ENCODE measurements around the gene JAKMIP2. TPM values are rescaled to one million over a fixed set of nuclear protein-coding genes. Genes with fewer than 3 reads are reported as not detected.

The JAKMIP2 gene
- polyA plus RNA-seq, 1 experiment: 0.02 TPM

DNA sequence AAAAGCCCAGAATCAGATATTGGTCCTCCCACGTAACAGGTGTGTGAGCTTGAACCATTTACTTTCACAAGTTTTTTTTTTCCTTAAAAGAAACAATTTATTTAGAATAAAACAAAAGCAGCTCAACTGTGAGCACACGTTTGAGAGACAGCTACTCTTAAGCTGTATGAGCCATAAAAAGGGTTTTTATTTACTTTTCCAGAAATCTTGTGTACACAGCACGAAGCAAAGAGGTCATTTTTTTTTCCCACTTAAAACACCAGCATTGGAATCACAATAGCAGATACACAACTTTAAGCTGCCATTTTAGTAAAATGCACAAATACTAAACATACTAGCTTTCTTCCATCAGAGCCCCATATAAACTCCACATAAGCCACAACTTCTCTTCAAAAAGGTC, 44.6 kb downstream of the JAKMIP2 start:
- no peaks in the 10 kb centered on the region for H3K9me3 ChIP-seq (ENCODE audit: control insufficient read depth, insufficient read depth, low read length)
- DNase-seq (ENCODE audit: low read depth, low spot score): no peak
- TF ChIP-seq CTCF (IDR thresholded peaks at IDR 0.05; ENCODE audit: low read depth, low read length): no peak
- no peaks in the 10 kb centered on the region for H3K27me3 ChIP-seq (ENCODE audit: control insufficient read depth, insufficient read depth, low read length)
- ChIA-PET CTCF (interaction anchor here (1.3 kb wide), 1 partner anchor 110 kb away, joined by 4 read pairs; no protein-coding TSS in a partner anchor), POLR2A (no interaction called here)
- H3K4me3 ChIP-seq (ENCODE audit: low read depth, low read length): no peak overlapping the region
- no peak overlapping the region for H3K27ac ChIP-seq (ENCODE audit: low read depth, low read length)

DNA sequence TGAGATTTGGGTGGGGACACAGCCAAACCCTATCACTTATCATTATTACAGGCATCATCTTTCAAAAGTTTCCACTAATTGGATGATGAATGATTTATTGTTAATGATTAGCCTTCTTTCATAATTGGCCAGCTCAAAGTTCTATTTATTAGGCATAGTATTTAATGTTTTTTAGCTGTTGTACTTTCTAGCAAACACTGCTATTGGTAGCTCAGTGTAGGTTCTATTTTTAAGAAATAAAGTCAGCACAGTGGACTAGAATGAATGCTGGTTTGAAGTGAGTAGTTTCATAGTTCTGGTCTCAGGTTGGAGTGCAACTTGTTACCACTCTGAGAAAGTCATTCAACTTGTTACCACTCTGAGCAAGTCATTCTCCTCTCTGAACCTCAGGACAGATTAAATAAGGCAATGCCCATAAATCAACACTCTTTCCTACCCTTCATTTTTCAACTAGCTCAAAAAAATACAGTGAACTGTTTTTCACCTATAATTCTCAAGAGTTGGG, 46.9 kb downstream of the JAKMIP2 start:
- H3K4me3 ChIP-seq (ENCODE audit: low read depth, low read length): no peak overlapping the region
- TF ChIP-seq CTCF (IDR thresholded peaks at IDR 0.05; ENCODE audit: low read depth, low read length): no peak
- ChIA-PET POLR2A (no interaction called here), CTCF (no interaction called here)
- no peak overlapping the region for H3K27ac ChIP-seq (ENCODE audit: low read depth, low read length)
- no peaks in the 10 kb centered on the region for H3K27me3 ChIP-seq (ENCODE audit: control insufficient read depth, insufficient read depth, low read length)
- no peaks in the 10 kb centered on the region for H3K9me3 ChIP-seq (ENCODE audit: control insufficient read depth, insufficient read depth, low read length)
- no peak for DNase-seq (ENCODE audit: low read depth, low spot score)

DNA sequence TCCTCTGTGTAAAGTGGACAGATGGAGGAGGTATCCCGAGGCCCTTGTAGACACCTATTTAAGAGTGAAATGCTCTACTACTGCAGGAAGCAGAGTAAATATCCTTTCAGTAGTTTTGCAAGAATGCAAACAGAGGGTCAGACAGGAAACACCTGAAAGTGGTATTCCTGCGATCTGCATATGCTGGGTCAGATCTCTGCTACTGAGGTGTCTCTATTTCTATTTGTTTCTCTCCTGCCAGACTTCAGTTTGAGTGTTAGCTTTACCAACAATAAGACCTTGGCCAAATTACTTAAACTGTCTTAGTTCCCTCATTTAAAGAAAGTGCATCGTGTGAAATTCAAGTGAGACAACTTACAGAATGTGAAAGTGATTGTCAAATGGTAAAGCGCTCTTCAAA, 47.6 kb downstream of the JAKMIP2 start:
- H3K27ac ChIP-seq (ENCODE audit: low read depth, low read length): no peak overlapping the region
- CTCF ChIA-PET: no interaction called here
- POLR2A ChIA-PET: no interaction called here
- H3K4me3 ChIP-seq (ENCODE audit: low read depth, low read length): no peak overlapping the region
- DNase-seq (ENCODE audit: low read depth, low spot score): no peak
- H3K27me3 ChIP-seq (ENCODE audit: control insufficient read depth, insufficient read depth, low read length): no peaks in the 10 kb centered on the region
- TF ChIP-seq CTCF (IDR thresholded peaks at IDR 0.05; ENCODE audit: low read depth, low read length): no peak
- no peaks in the 10 kb centered on the region for H3K9me3 ChIP-seq (ENCODE audit: control insufficient read depth, insufficient read depth, low read length)

GRCh38 chr5:147733075-147733474, 49.5 kb downstream of the JAKMIP2 start:
- no peak for TF ChIP-seq CTCF (IDR thresholded peaks at IDR 0.05; ENCODE audit: low read depth, low read length)
- ChIA-PET CTCF (no interaction called here), POLR2A (no interaction called here)

GRCh38 chr5:147732291-147732883, 50.1 kb downstream of the JAKMIP2 start:
- POLR2A ChIA-PET: no interaction called here
- no peak overlapping the region for H3K4me3 ChIP-seq (ENCODE audit: low read depth, low read length)
- H3K9me3 ChIP-seq (ENCODE audit: control insufficient read depth, insufficient read depth, low read length): no peaks in the 10 kb centered on the region
- CTCF ChIA-PET: no interaction called here
- H3K27me3 ChIP-seq (ENCODE audit: control insufficient read depth, insufficient read depth, low read length): no peaks in the 10 kb centered on the region
- DNase-seq (ENCODE audit: low read depth, low spot score): no peak
- no peak for TF ChIP-seq CTCF (IDR thresholded peaks at IDR 0.05; ENCODE audit: low read depth, low read length)
- H3K27ac ChIP-seq (ENCODE audit: low read depth, low read length): no peak overlapping the region

More at GRCh38 chr5:147733075-147733474, 49.5 kb downstream of the JAKMIP2 start:
- H3K27ac ChIP-seq (ENCODE audit: low read depth, low read length): no peak overlapping the region
- H3K27me3 ChIP-seq (ENCODE audit: control insufficient read depth, insufficient read depth, low read length): no peaks in the 10 kb centered on the region
- H3K4me3 ChIP-seq (ENCODE audit: low read depth, low read length): no peak overlapping the region
- DNase-seq (ENCODE audit: low read depth, low spot score): no peak
- no peaks in the 10 kb centered on the region for H3K9me3 ChIP-seq (ENCODE audit: control insufficient read depth, insufficient read depth, low read length)
